GM19351 (cell line): ENCODE results near the gene BRSK1.

Source experiments
- ATAC-seq: cut with Tn5 transposase; IDR thresholded peaks from one replicate; pipeline ENCODE4 v1.9.1; 2021; ENCODE audit warnings: mild to moderate bottlenecking, moderate library complexity; ENCODE audit not compliant: unreplicated experiment

Gene BRSK1

GRCh38 chr19:55273978-55274707 lies 9.7 kb upstream of the BRSK1 start:
- no peak for ATAC-seq

DNA sequence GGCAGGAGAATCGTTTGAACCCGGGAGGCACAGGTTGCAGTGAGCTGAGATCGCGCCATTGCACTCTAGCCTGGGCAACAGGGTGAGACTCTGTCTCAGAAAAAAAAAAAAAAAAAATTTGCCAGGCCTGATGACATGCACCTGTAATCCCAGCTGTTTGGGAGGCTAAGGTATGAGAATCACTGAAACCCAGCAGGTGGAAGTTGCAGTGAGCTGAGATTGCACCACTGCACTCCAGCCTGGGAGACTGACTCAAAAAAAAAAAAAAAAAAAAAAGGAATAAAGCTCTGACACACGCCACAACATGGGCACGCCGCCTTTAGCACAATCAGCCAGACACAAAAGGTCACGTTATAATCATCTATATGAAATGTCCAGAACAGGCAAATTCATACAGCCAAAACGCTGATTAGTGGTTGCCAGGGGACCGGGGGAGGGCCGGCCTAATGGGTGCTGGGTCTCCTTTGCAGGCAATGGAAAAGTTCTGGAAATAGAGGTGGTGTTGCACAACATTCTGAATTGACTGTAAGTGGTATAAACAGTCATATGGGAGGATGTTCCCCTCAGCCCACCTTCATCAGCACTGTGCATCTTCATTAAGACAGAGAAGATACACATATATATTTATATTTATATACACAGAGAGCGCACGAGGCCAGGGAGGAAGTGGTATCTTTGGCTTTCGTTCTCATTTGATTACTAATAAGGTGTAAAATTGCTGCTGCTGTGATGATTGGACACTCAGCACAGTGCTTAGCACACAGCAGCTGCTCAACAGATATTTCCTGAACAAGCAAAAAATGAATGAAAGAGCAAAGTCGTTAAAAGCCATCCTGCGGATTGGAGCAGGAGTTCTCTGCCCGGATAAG lies 7.7 kb upstream of the BRSK1 start:
- ATAC-seq, result peak; percentile 67

GRCh38 chr19:55276720-55277430 lies 6.9 kb upstream of the BRSK1 start:
- ATAC-seq, result no peak

GRCh38 chr19:55277494-55277893 lies 6.3 kb upstream of the BRSK1 start:
- no peak for ATAC-seq

GRCh38 chr19:55278391-55279135 lies 5.2 kb upstream of the BRSK1 start:
- no peak for ATAC-seq

- ATAC-seq, result no peak
Measured at GRCh38 chr19:55279340-55279739, 4.5 kb upstream of the BRSK1 start.

- peak; percentile 70 for ATAC-seq
Measured at GRCh38 chr19:55279770-55280643, 3.8 kb upstream of the BRSK1 start, which contains the start of gene HSPBP1. Gene HSPBP1 (minus strand): TSS chr19:55280110. CDS start chr19:55279608, 502 bp downstream.

DNA sequence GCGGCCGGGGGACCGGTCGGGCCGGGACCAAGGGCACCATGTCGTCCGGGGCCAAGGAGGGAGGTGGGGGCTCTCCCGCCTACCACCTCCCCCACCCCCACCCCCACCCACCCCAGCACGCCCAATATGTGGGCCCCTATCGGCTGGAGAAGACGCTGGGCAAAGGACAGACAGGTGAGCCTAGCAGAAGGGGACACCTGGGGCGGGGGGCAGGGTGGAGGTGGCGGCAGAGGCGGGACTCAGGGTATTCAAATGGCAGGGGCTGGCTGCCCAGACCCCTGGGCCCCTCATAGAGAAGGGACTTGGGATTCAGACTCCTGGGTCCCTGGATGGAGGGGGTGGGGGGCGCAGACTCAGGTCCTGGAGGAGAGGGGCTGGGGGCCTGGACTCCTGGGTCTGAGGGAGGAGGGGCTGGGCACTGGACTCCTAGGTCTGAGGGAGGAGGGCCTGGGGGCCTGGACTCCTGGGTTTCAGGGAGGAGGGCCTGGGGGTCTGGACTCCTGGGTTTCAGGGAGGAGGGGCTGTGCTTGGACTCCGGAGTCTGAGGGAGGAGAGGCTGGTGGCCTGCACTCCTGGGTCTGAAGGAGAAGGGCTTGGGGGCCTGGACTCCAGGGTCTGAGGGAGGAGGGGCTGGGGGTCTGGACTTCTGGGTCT lies 735 bp downstream of the BRSK1 start:
- ATAC-seq, result no peak

DNA sequence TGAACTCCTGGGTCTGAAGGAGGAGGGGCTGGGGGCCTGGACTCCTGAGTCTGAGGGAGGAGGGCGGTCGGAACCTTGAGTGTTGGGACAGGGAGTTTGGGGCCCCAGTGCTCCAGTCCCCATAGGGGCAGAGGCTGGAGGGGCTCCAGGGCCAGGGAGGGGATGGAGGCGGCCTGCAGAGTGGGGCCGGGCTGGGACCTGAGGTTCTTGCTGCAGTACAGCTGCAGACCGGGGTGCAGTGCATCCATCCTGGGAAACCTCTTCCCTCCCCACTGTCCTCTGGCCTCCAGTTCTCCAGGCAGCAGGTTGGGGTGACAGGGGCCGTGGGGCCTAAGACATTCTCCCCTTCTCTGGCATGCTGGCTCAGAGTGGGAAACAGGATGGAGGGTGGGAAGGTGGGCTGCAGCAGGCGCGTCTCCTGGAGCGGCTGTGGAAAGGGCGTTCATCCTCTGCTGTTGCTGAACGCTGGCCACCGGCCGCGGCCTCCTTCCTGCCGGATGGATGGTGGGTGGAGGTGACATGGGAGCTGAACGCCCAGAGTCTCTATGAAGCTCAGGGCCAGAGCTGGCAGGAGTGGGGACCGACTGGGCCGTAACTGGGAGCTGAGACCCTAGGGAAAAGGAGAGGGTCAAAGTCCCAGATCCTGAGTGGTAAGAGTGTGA lies 1.6 kb downstream of the BRSK1 start:
- no peak for ATAC-seq

- ATAC-seq, result no peak
Measured at GRCh38 chr19:55287361-55288079, 3.7 kb downstream of the BRSK1 start.

DNA sequence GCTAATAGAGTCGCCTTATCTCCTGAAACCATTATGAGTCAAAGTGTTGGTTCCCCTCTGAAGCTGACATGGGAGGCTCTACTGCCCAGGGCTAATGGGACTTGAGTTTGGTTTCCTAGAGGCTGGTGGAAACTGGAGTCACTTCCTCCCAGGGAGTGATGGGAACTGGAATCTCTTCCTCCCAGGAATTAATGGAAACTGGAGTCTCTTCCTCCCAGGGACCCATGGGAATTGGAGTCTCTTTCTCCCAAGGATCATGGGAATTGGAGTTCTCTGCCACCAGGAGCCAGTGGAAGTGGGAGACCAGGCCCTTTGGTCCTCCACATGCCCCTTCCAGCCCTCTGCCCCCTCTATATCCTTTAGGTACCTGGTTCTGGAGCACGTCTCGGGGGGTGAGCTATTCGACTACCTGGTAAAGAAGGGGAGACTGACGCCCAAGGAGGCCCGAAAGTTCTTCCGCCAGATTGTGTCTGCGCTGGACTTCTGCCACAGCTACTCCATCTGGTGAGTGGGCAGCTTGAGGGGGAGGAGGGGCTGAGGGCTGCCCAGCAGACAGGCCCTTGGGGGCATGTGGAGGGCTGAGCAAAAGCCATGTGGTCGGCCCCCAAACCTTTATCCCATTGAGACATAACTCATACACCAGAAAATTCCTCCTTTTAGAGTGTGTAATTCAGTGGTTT lies 5.5 kb downstream of the BRSK1 start:
- no peak for ATAC-seq

GRCh38 chr19:55297267-55297666 lies 13.5 kb downstream of the BRSK1 start:
- no peak for ATAC-seq

DNA sequence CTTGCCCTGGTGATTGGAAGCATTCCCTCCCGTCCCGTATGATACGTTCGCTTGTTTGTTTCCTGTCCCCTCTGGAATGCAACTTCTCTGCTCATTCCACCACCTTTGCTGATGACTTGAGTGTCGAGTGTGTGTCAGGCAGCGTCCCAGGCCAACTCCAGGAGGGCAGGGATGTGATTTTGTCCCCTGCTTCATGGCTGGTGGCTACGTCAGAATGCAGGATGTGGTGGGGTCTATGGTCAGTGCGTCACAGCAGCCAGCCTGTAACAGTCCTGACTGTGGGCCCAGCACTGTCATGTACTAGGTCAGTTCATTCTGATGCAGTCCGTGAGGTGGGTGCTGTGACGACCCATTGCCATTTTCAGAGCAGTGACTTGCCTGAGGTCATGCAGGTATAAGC lies 16.2 kb downstream of the BRSK1 start:
- no peak for ATAC-seq

DNA sequence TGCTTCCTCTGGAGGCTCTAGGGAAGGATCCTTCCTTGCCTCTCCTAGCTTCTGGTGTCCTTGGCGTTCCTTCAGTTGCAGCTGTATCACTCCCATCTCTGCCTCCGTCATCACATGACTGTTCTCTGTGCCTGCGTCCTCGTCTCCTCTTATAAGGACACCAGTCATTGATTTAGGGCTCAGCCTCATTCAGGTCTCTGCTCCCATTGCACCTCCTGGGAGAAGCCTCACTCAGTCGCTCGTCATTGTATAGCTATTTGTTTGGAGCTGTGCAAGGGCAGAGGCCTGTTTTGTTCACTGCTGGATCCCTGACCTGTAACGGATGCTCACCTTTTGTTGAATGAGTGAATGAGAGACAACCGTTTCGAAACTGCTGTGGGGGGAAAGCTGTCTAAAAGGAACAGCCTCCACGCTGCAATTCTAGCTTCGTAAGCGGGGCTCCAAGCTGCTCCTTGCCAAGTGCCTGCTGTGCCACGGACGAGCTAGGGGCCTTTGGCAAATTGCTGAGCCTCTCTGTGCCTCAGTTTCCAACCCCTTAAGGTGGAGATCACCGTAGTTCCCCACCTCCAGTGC lies 17.2 kb downstream of the BRSK1 start:
- no peak for ATAC-seq

GRCh38 chr19:55301459-55302317 lies 17.9 kb downstream of the BRSK1 start:
- peak; percentile 69 for ATAC-seq

- no peak for ATAC-seq
Measured at GRCh38 chr19:55302318-55302703, 18.5 kb downstream of the BRSK1 start.
